ENCODE data around the gene KRTAP5-6.
A peak's percentile ranks its signal among the peaks of the same experiment; 100 is the strongest.

Gene KRTAP5-6

DNA sequence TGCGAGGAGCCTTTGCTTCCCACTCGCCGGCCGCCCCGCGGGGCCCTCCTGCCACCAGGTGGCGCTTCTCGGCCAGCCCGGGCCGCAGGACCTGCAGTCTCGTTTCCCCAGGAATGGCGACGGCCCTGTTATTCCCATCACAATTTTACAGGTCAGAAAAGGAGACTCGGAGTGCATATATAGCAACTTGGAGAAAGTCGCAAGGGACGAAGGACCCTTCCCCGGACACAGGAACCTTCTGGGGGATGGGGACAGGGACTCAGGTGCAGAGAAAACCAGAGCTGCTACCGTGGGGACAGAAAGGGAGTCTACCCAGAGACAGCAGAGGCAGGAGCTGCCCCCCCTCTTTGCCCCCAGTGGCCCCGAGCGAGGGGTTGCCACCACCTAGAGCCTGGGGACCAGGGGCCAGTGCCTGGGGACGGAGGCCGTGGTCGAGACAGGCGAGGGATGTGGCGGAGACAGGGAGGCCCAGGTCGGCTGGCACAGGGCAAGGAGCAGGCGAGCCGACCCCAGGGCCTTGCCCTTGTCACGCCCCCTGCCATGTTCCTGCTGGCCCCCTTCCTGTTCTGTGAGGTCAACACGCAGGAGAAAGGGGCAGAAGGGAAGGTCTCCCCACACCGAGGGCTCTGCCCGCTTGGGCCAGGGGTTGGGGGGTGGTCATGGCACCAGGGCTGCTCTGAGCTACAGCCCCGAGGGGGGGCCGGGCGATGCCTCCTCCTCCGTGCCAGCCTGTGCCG, 3.5 kb upstream of the KRTAP5-6 start:
- CTCF ChIA-PET: interaction anchor here (0.7 to 6.4 kb wide), 83 partner anchors 11 to 586 kb away, joined by 3 to 352 read pairs (median 5); partner anchors contain the start of genes H19, IFITM10, LSP1 and PRR33
- DNase-seq (ENCODE audit: extremely low spot score): peak; percentile 86
- TF ChIP-seq, protein P1, sequence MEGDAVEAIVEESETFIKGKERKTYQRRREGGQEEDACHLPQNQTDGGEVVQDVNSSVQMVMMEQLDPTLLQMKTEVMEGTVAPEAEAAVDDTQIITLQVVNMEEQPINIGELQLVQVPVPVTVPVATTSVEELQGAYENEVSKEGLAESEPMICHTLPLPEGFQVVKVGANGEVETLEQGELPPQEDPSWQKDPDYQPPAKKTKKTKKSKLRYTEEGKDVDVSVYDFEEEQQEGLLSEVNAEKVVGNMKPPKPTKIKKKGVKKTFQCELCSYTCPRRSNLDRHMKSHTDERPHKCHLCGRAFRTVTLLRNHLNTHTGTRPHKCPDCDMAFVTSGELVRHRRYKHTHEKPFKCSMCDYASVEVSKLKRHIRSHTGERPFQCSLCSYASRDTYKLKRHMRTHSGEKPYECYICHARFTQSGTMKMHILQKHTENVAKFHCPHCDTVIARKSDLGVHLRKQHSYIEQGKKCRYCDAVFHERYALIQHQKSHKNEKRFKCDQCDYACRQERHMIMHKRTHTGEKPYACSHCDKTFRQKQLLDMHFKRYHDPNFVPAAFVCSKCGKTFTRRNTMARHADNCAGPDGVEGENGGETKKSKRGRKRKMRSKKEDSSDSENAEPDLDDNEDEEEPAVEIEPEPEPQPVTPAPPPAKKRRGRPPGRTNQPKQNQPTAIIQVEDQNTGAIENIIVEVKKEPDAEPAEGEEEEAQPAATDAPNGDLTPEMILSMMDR (IDR thresholded peaks at IDR 0.05; ENCODE audit: control extremely low read depth, extremely low read depth, low read depth, missing control alignments): peak; percentile 94
- POLR2A ChIA-PET: no interaction called here

DNA sequence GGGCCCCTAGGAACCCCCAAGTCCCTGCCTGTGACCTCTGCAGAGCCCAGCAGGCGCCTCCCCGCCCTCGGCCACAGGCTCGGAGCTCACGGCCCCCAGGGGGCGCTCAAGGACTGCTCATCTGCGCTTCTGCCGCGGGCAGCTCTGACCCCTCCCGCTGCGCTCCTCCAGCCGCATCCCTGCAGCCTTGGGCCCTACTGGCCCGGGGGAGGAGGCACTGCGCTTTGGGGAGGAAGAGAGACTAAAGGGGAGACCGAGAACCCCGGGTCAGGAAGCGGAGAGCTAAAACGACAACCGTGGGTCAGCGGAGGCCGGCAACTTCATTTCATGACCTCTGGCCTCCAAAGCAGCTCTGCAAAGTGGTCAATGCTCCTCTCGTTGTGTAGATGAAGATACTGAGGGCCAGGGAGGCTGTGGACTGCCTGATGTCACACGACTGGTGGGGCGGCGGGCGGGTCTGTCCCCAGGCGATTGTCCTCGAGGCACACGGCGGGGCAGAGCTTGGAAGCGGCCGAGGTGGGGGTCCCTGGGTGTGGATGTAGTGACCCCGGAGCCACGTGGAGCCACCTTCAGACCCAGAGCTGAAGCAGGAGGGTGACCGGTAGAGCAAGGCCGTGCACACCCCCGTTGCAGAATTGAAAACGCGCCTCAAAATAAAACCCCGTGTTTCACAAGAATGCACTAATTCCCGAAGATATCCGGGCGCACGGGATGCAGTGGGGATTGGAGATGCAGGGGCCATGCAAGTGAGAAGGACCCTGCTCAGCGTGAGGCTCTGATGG, 2.7 kb upstream of the KRTAP5-6 start:
- TF ChIP-seq, protein P1 (IDR thresholded peaks at IDR 0.05; ENCODE audit: control extremely low read depth, extremely low read depth, low read depth, missing control alignments): peak; percentile 93
- DNase-seq (ENCODE audit: extremely low spot score): peak; percentile 92
- POLR2A ChIA-PET: no interaction called here
- CTCF ChIA-PET: interaction anchor here (0.6 to 6.4 kb wide), 88 partner anchors 10 to 585 kb away, joined by 3 to 352 read pairs (median 5); partner anchors contain the start of genes H19, IFITM10, LSP1 and PRR33

GRCh38 chr11:1694846-1695547, 2.0 kb upstream of the KRTAP5-6 start:
- POLR2A ChIA-PET: no interaction called here
- DNase-seq (ENCODE audit: extremely low spot score): no peak
- CTCF ChIA-PET: interaction anchor here (0.8 to 6.4 kb wide), 35 partner anchors 9 to 584 kb away, joined by 3 to 352 read pairs (median 8); partner anchors contain the start of genes H19, SYT8 and TNNI2
- TF ChIP-seq, protein P1 (IDR thresholded peaks at IDR 0.05; ENCODE audit: control extremely low read depth, extremely low read depth, low read depth, missing control alignments): no peak

- DNase-seq (ENCODE audit: extremely low spot score): no peak
- TF ChIP-seq, protein P1 (IDR thresholded peaks at IDR 0.05; ENCODE audit: control extremely low read depth, extremely low read depth, low read depth, missing control alignments): no peak
- POLR2A ChIA-PET: no interaction called here
- CTCF ChIA-PET: interaction anchor here (2.5 to 6.4 kb wide), 5 partner anchors 42 to 458 kb away, joined by 18 to 352 read pairs (median 83); partner anchors contain the start of gene SYT8
Observed at GRCh38 chr11:1695548-1696108, 1.4 kb upstream of the KRTAP5-6 start.

- POLR2A ChIA-PET: no interaction called here
- TF ChIP-seq, protein P1 (IDR thresholded peaks at IDR 0.05; ENCODE audit: control extremely low read depth, extremely low read depth, low read depth, missing control alignments): no peak
- CTCF ChIA-PET: interaction anchor here (8.2 kb wide), 1 partner anchor 134 kb away, joined by 85 read pairs; the partner anchor contains the start of gene SYT8
- DNase-seq (ENCODE audit: extremely low spot score): no peak
Observed at GRCh38 chr11:1699771-1700170, 2.8 kb downstream of the KRTAP5-6 start.

Data from GM10248 (cell line).